K562 (cell line): ENCODE data around the gene NHLRC2.

Experiments
- ATF2 ChIP-seq: sonication (generic); formaldehyde crosslinking; IDR thresholded peaks from 2 replicates; pipeline ENCODE4 v1.8.1; 2022; ENCODE audit warnings: missing genetic modification reagents
- CTCF ChIP-seq, 3 experiments: IDR thresholded peaks in 2 of 3; conservative IDR thresholded peaks in 1 of 3; 2 replicates each; pipeline ENCODE4 v1.5.1; 2011 to 2012; ENCODE audit warnings: low read length in 3 of 3, mild to moderate bottlenecking in 3 of 3, control low read depth in 2 of 3, improper control_type of control experiment in 1 of 3, inconsistent platforms in 1 of 3, low read depth in 1 of 3, mixed read lengths in 1 of 3, moderate library complexity in 1 of 3; ENCODE audit not compliant: insufficient read depth in 2 of 3
- HNRNPL ChIP-seq: fragments of 200-400 bp; formaldehyde crosslinking; IDR thresholded peaks from 2 replicates; pipeline ENCODE4 v1.6.1; 2017; ENCODE audit warnings: low read depth, mild to moderate bottlenecking, low read length
- LARP7 ChIP-seq: fragments of 450-650 bp; IDR thresholded peaks from 2 replicates; pipeline ENCODE4 v1.6.1; 2016
- NELFE ChIP-seq: IDR thresholded peaks from 2 replicates; pipeline ENCODE4 v1.6.1; 2011; ENCODE audit warnings: mild to moderate bottlenecking; ENCODE audit not compliant: insufficient read depth, insufficient read length
- RFX1 ChIP-seq: fragments of 450-650 bp; IDR thresholded peaks from 2 replicates; pipeline ENCODE4 v1.6.1; 2016; ENCODE audit warnings: mild to moderate bottlenecking, moderate library complexity
- RFX5 ChIP-seq: IDR thresholded peaks from 2 replicates; pipeline ENCODE4 v1.6.1; 2011; ENCODE audit warnings: low read depth, mild to moderate bottlenecking, improper control_type of control experiment, low read length
- TAF1 ChIP-seq: IDR thresholded peaks from 2 replicates; pipeline ENCODE4 v1.6.1; 2011; ENCODE audit warnings: mild to moderate bottlenecking, low read length, moderate library complexity; ENCODE audit not compliant: insufficient read depth, control insufficient read depth, severe bottlenecking; ENCODE audit errors: extremely low read depth
- TFAP4 ChIP-seq: sonication (generic); formaldehyde crosslinking; IDR thresholded peaks from 2 replicates; pipeline ENCODE4 v1.8.0; 2022; ENCODE audit warnings: missing genetic modification reagents, mild to moderate bottlenecking, moderate library complexity, borderline replicate concordance
- ZNF140 ChIP-seq: fragments of 250-450 bp; sonication (Bioruptor Pico); IDR thresholded peaks from 2 replicates; pipeline ENCODE4 v1.8.0; 2021; ENCODE audit warnings: moderate library complexity, mild to moderate bottlenecking, inconsistent platforms
- ZNF224 ChIP-seq: sonication (generic); formaldehyde crosslinking; IDR thresholded peaks from 2 replicates; pipeline ENCODE4 v1.8.0; 2022; ENCODE audit warnings: mild to moderate bottlenecking, missing genetic modification reagents
- ZNF324 ChIP-seq: fragments of 250-450 bp; sonication (Bioruptor Pico); IDR thresholded peaks from 2 replicates; pipeline ENCODE4 v1.4.0; 2020; ENCODE audit warnings: mild to moderate bottlenecking
- ZNF436 ChIP-seq: fragments of 250-450, 450-650 bp; sonication (Bioruptor Pico); formaldehyde crosslinking; IDR thresholded peaks from 2 replicates; pipeline ENCODE4 v1.7.0; 2020; ENCODE audit warnings: mild to moderate bottlenecking
- ZSCAN32 ChIP-seq: fragments of 450-650 bp; formaldehyde crosslinking; IDR thresholded peaks from 2 replicates; pipeline ENCODE4 v1.4.0; 2020; ENCODE audit warnings: mild to moderate bottlenecking, moderate library complexity

- TF ChIP-seq TFAP4 (CRISPR knock-in tag) (no peak), HNRNPL (no peak), ZSCAN32 (CRISPR knock-in tag) (no peak), LARP7 (no peak), ZNF140 (CRISPR knock-in tag) (no peak), ZNF224 (CRISPR knock-in tag) (no peak), CTCF (IDR thresholded peaks at IDR 0.05 in 2 of 3, conservative IDR thresholded peaks at IDR 0.05 in 1 of 3; ENCODE audit: insufficient read depth in 2 of 3, low read depth in 1 of 3, low read length in 3 of 3) (no peak), NELFE (no peak), ATF2 (CRISPR knock-in tag) (no peak), RFX5 (no peak), RFX1 (no peak), ZNF324 (CRISPR knock-in tag) (no peak), ZNF436 (CRISPR knock-in tag) (no peak), TAF1 (no peak)
Observed at GRCh38 chr10:113965077-113965476, 110.6 kb downstream of the NHLRC2 start.
